Glomerular visceral epithelial cell (primary cell): ENCODE measurements around the gene SAMD4A.

Experiments
- DNase-seq: peaks from one replicate; pipeline ENCODE4 v3.0.0-alpha.2; 2016; ENCODE audit errors: extremely low spot score

SAMD4A gene

DNA sequence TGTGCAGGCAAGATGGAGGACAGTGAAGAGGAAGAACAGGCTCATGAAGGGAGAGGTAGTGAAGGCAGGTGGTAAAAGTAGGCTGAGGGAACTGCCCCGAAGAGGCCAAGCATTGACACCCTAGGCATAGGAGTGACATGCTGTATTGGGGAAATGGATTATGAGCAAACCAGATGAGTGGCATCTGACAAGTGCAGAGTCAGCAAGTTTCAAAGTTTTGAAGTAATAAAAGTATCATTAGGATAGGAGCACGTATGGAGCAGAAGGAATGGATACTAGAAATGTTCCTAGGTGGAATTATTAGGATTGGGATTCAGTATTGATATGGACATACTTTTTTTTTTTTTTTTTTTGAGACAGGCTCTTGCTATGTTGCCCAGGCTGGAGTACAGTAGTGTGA is 139.8 kb downstream of the SAMD4A start:
- DNase-seq: no peak

GRCh38 chr14:54708161-54708560 is 141.2 kb downstream of the SAMD4A start:
- no peak for DNase-seq

DNA sequence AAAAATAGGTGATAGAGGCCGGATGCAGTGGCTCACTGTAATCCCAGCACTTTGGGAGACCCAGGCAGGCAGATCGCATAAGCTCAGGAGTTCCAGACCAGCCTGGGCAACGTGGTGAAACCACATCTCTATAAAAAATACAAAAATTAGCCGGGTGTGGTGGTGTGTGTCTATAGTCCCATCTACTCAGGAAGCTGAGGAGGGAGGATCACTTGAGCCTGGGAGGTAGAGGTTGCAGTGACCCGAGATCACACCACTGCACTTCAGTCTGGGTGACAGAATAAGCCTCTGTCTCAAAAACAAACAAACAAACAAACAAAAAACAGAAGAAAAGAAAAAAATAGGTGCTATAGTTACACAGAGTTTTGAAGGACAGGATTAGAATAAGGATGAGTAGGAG is 142.1 kb downstream of the SAMD4A start:
- no peak for DNase-seq

DNA sequence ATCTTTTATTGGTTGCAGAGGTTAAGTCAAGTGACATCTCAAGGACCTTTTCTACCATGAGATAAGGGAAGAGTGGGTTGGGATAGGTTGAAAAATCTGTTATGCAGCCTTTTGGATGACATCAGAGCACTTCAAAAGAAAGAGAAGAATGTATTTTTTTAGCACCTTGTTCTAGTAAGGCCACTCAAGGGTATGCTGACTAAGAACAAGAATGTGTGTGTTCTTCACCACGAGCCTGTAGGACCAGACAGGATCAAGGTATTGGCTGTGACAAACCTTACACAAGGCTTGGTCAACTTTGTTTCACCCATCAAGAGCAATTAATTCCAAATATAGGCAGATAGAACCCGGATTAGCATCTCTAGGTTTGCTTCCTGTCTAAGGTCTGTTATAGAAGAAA is 142.5 kb downstream of the SAMD4A start:
- DNase-seq: no peak

DNA sequence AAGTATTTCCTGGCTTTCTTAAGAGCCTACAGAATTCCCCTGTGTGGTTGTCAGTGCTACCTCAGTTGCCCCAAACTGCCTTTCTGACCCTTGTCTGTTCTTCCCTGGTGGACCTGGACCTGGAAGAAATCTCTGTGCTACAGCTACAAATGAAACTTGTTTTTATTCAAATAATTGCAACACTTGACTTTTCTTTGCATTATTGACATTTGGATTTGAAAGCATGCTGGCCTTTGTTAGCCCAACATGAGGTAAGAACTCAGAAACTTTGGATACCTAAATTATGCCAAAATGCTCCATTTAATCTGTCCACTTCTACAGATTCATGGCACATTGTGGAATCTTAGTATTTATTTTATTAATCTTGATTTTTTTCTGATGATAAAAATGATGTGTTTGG is 142.9 kb downstream of the SAMD4A start:
- DNase-seq: no peak

DNA sequence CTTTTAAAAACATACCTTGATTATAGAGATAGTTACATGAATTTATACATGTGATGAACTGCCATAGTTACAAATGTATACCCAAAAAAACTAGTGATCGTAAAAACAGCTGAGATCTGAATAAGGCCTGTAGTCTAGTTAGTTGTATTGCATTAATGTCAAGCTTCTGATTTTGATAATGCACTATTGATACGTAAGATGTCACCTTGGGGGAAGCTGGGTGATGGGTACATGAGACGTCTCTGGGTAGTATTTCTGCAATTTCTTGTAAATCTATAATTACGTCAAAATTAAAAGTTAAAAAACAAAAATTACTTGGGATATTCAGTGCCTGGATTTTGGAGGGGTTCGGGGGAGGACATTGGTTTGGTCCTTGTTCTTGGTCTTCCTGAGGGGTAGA is 144.4 kb downstream of the SAMD4A start:
- no peak for DNase-seq

GRCh38 chr14:54711812-54712464 is 145.0 kb downstream of the SAMD4A start:
- no peak for DNase-seq

- DNase-seq: no peak
Measured at GRCh38 chr14:54712465-54713200, 145.7 kb downstream of the SAMD4A start.

GRCh38 chr14:54713379-54713778 is 146.5 kb downstream of the SAMD4A start:
- no peak for DNase-seq

GRCh38 chr14:54715239-54715638 is 148.3 kb downstream of the SAMD4A start:
- DNase-seq: peak; percentile 24

GRCh38 chr14:54715811-54716210 is 148.9 kb downstream of the SAMD4A start:
- no peak for DNase-seq

GRCh38 chr14:54716862-54717261 is 149.9 kb downstream of the SAMD4A start:
- DNase-seq: no peak

DNA sequence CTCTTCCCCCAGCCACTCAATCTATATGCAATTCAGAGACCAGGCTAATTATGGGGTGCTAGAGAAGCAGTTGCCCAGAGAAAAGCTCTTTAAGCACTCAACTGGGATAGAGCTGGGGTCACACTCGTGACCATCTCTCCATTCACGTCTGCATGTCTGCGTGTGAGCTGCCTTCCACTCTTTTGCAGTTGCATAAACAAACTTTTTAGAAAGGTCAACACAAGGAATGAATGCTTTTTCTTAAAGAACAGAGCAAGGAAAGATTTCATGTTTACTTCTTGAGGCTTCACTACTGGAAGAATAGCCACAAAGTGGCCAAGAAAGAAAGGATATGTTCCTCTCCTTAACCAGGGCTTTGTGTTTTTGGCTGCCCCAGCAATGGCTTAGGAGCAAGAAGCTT is 151.1 kb downstream of the SAMD4A start:
- no peak for DNase-seq

GRCh38 chr14:54719406-54719805 is 152.5 kb downstream of the SAMD4A start:
- DNase-seq: no peak

DNA sequence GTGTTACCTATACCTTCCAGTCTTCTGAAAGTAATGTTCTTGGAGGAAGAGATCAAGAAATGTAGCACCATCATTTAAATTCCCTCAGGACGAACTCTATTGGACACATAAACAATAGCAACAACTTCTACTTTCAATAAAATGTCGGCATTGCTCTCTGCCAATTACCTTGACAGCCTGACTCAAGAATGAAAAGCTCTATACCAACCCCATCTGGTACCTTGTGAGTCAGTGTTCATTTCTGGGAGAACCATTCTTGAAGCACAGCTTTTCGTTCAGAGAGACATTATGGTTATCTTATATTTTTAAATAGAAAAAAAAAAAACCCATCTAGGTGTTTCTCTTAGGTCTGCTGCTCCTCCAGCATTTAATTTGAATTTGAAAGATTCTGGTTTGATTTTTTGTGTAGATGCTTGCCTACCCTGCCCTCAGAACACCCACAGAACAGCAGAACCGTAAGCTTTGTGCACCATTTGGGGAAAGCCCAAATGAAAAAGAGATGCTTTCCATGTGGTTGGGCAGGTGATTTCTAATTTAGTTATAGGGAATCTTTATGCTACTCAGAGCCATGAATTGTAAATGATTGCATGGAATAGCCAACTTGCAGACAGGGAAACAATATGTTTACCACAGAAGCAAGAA is 156.0 kb downstream of the SAMD4A start:
- DNase-seq: no peak

- no peak for DNase-seq
Measured at GRCh38 chr14:54724123-54724522, 157.2 kb downstream of the SAMD4A start.

DNA sequence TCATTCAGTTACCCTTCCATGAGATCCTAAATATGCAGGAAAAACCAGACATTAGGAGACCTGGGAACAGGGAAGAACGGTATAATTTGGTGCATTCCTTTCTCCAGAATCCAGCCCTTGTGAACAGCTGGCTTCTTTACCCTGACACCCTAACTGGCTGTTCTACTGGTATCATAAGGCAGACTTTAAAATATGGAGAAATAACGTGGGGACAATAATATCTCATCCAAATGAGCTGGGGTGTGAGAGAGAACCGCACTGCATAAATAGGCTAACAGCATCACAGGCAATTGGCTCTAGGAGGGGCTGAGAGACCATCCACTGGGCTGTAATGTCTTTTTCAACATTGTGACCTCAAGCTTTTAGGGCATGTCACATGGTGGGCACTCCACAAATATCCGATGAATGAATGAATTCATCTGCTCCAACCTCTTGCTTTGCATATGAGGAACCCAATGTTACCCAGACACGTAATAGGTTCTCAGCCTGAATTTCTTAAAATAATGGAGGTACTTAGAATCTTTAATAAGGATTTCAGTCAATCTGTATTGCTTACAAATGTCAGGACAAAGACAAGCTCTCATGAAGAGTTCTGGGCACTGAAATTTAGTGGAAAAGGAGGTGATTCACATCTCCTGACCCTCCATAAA is 157.9 kb downstream of the SAMD4A start:
- no peak for DNase-seq

GRCh38 chr14:54725998-54726397 is 159.1 kb downstream of the SAMD4A start:
- DNase-seq: no peak

DNA sequence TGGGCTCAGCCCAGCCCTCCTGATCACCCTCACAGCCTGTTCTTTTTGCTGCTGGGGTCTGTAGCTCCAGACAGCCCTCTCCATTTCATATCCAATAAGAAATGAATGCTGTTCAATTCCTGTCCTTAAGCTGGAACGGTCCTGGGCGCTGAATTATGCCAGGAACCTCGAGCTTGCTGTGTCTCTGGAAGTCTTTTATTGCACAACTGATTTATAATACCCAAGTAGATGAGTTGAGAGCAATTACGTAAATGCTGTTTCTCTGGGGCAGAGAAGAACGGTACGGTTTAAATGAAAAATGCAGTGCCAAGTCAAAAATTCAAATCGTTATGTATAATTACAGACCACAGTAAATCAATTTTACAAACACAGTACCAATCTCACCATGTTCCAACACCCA is 161.0 kb downstream of the SAMD4A start:
- DNase-seq: no peak

DNA sequence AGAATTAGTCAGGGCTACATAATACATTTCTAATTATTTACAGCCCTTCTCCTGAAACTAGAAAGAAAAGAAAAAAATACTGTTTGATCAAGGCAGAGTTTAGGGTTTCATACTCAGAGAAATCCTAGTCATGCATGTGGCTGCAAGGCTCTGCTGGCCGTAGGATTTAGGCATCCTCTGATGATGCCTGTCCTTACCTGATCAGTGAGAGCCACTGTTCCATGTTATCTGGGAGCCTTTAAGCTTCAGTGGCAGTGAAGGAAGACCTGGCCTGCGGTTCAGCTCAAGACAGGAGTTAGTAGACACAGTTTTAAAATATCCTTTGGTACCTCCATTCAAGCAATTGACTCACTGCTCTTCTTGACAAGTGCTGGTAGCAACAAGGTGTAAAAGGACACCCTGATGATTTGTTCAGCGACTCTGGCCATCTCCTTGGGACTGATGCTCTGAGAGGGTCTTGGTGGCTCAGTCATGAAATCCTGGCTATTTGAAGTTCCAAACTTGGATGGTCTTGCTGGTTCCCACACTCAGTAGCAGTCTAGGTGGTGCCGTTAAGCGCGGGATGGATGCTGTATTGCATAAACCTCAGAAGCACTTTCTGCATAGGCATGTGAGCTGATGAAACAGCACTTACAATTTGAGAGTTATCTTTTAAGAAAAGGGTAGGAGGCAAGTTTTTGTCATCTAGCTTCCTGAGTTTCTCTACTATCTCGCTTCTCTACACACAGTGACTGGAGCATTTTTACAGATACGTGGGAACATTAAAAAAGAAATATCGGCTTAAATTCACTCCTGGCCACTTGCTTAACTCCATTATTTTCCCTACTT is 162.0 kb downstream of the SAMD4A start:
- no peak for DNase-seq

DNA sequence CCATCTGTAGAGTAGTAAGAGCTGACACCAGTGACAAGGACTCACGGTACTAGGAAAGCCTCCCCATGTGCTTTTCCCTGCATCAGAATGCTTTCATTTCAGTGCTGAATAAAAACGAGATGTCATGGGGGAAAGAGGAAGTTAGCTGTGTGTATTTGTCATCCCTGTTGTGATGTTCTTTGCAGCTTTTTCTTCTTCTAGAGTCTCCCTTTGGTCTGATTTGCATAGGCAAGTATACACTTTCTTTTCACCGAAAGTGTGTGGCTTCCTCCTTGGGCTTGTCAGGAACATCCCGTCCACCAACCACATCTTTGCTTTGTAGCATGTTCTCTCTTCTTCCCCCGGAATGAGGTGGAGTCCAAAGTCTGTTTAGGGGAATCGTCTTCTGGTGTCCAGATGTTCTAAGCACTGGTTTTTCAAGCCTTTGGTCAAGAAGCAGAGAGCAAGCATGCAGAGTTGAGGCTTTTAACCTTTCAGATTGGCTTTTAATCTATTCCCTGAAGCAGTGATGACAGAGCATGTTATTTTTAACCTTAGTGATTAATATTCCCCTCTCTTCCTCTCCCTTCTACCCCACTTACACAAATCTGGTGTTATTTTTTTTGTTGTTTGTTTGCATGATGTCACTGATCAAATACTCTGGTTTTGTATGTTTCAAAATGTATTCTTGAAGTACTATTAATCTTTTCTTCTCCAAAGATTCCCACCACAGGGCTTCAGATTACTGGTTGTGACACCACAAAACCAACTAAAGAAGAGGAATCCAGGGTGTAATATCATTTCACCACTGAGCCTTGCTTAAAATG is 163.4 kb downstream of the SAMD4A start:
- DNase-seq: no peak
